Osteocyte (in vitro differentiated cells): ENCODE measurements around the gene ZBTB16. TPM values are rescaled to one million over a fixed set of nuclear protein-coding genes. Genes with fewer than 3 reads are reported as not detected.

Source experiments
- DNase-seq: peaks from one replicate; pipeline ENCODE4 v3.0.0; 2021; ENCODE audit warnings: mixed read lengths; ENCODE audit not compliant: unreplicated experiment; ENCODE audit errors: extremely low spot score
- H3K27ac Mint-ChIP-seq: one replicate; pipeline ENCODE4 v1.8.0; 2021; ENCODE audit warnings: mild to moderate bottlenecking, mixed read lengths; ENCODE audit not compliant: unreplicated experiment
- H3K27me3 Mint-ChIP-seq: one replicate; pipeline ENCODE4 v1.8.0; 2021; ENCODE audit warnings: mixed read lengths; ENCODE audit not compliant: unreplicated experiment
- H3K36me3 Mint-ChIP-seq: one replicate; pipeline ENCODE4 v1.8.0; 2021; ENCODE audit warnings: mixed read lengths; ENCODE audit not compliant: unreplicated experiment
- H3K4me1 Mint-ChIP-seq: one replicate; pipeline ENCODE4 v1.8.0; 2021; ENCODE audit warnings: mixed read lengths; ENCODE audit not compliant: unreplicated experiment
- H3K4me3 Mint-ChIP-seq: one replicate; pipeline ENCODE4 v1.8.0; 2021; ENCODE audit warnings: mild to moderate bottlenecking, moderate library complexity, mixed read lengths; ENCODE audit not compliant: unreplicated experiment
- H3K9me3 Mint-ChIP-seq: one replicate; pipeline ENCODE4 v1.8.0; 2021; ENCODE audit warnings: mixed read lengths; ENCODE audit not compliant: unreplicated experiment
- CTCF ChIP-seq: fragments of 200-600 bp; sonication (generic); IDR thresholded peaks from 2 replicates; pipeline ENCODE4 v1.5.0; 2021; ENCODE audit warnings: antibody characterized with exemption, mild to moderate bottlenecking, moderate library complexity
- total RNA-seq: library from RNA; stranded (reverse); gene quantifications from 2 replicates; pipeline ENCODE4 v1.2.1, GENCODE V29; 2021

Gene ZBTB16
- total RNA-seq, 1 donor from 2014 or later = 20.3 TPM

DNA sequence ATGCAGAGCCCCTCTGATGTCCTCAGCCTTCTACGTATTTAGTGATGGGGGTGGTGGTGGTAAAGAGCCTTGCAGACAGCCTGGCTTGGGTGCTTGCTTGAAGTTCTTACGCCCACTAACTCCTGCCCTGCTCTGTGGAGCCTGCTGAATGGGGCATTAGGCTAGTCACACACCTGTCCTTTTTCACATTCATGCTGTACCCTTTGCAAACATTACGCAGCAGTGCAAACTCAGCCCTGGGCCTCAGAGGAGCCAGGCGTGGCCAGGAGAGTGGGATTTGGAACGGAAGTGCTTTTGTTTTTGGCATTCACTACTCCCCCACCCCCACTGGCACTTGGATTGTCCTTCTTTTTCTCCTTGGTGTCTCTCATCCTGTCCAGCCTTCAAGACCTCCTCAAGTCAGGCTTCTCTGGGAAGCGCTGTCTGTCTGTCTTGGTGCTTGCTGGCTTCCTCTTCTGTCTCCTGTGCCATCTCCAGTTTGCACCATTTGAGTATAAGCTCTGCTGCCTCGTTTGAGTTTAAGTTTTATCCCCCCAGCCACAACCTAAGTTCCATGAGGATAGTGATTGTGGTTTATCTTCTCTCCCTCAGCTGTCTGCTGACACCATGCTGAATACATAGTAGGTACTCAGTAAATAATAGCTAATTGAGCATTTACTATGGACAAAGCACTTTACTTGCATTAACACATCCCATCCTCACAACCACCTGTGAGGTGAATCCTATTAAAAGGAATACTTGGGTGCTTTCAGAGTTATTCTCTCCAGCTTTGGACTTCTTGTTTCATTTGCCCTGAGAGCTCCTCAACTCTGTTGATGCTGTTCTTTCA lies 26.7 kb downstream of the ZBTB16 start:
- H3K36me3 Mint-ChIP-seq = peaks cover 14% of the 10 kb centered on the region
- no peak for TF ChIP-seq CTCF
- no peak overlapping the region for H3K4me3 Mint-ChIP-seq
- H3K27ac Mint-ChIP-seq = no peak overlapping the region
- no peaks in the 10 kb centered on the region for H3K9me3 Mint-ChIP-seq
- H3K4me1 Mint-ChIP-seq = peaks cover 26% of the 10 kb centered on the region
- no peak for DNase-seq
- peaks cover 11% of the 10 kb centered on the region for H3K27me3 Mint-ChIP-seq

DNA sequence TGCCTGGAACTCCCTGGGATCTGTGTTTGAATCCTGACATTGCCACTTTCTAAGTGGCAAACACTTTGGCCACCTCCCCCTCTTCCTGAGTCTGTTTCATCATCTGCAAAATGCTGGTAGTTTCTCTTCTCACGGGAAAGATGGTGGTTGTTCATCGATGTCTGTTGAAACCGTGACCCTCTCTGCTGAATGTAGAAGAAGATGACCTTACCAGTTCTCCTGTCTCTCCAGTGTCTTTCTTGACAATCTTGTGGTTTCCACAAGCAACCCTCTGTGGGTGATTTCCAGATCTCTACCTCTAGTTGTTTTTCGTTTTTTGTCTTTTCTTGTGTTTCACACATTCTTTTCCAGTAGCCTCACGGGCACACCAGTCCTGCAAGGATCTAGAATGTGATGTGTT lies 27.5 kb downstream of the ZBTB16 start:
- no peak for DNase-seq
- Mint-ChIP-seq H3K9me3 (no peaks in the 10 kb centered on the region), H3K27ac (no peak overlapping the region), H3K4me1 (peaks cover 23% of the 10 kb centered on the region), H3K36me3 (peaks cover 14% of the 10 kb centered on the region), H3K27me3 (peaks cover 11% of the 10 kb centered on the region), H3K4me3 (no peak overlapping the region)
- no peak for TF ChIP-seq CTCF

DNA sequence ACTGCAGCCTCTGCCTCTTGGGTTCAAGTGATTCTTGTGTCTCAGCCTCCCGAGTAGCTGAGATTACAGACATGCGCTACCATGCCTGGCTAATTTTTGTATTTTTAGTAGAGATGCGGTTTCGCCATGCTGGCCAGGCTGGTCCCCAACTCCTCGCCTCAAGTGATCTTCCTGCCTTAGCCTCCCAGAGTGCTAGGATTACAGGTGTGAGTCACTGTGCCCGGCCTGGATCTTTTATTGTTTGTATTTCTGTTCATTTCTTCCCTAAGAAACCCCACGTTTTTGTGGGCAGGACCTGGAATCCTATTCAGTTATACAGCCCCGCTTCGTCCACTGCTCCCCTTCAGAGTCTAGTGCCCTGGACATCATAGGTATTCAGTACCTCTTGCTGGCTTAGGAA lies 28.7 kb downstream of the ZBTB16 start:
- H3K4me1 Mint-ChIP-seq = peaks cover 20% of the 10 kb centered on the region
- no peak overlapping the region for H3K27ac Mint-ChIP-seq
- H3K36me3 Mint-ChIP-seq = peaks cover 14% of the 10 kb centered on the region
- no peak overlapping the region for H3K4me3 Mint-ChIP-seq
- TF ChIP-seq CTCF = no peak
- H3K27me3 Mint-ChIP-seq = peaks cover 10% of the 10 kb centered on the region
- H3K9me3 Mint-ChIP-seq = no peaks in the 10 kb centered on the region
- DNase-seq = no peak

DNA sequence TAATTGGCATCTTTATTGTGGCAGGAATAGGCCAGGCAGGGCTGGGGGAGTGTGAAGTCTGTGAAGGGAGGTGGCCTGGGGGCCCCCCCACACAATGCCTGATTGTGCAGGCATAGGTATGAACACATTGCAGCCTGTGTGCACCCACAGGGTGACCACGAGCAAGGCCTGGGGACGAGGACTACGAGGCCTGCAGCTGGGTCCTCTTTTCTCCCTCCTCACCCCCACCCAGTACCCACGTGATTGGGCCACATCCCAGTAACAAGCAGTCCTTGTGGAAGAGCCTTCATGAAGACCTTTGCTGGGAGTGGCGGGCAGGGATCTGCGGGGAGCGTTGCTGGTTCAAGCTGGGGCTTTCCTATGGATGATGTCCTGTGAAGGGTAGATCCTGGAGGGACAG lies 29.3 kb downstream of the ZBTB16 start:
- H3K9me3 Mint-ChIP-seq = no peaks in the 10 kb centered on the region
- H3K4me1 Mint-ChIP-seq = peaks cover 20% of the 10 kb centered on the region
- no peak overlapping the region for H3K27ac Mint-ChIP-seq
- peaks cover 7% of the 10 kb centered on the region for H3K27me3 Mint-ChIP-seq
- H3K36me3 Mint-ChIP-seq = peaks cover 14% of the 10 kb centered on the region
- no peak for DNase-seq
- no peak for TF ChIP-seq CTCF
- no peak overlapping the region for H3K4me3 Mint-ChIP-seq

DNA sequence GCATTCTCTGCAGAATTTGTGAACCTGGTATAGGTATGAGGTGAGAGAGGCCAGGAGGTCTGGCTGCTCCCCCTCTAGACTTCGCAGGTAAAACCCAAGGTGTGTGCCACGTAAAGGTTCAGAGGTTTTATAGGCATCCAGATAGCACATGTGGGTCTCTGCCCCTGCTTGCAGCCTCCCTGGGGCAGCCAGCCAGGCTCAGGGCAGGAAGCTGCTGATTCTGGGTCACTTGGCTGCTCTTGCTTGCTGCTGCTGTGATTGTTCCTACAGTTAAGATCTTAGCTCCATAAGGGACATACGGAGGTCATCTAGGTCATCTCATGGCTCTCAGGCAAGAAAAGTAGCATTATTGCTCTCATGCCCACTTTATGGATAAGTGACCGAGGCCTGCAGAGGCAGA lies 30.2 kb downstream of the ZBTB16 start:
- no peak overlapping the region for H3K27ac Mint-ChIP-seq
- H3K36me3 Mint-ChIP-seq = peaks cover 12% of the 10 kb centered on the region
- peaks cover 7% of the 10 kb centered on the region for H3K27me3 Mint-ChIP-seq
- no peak overlapping the region for H3K4me3 Mint-ChIP-seq
- TF ChIP-seq CTCF = no peak
- peaks cover 20% of the 10 kb centered on the region for H3K4me1 Mint-ChIP-seq
- H3K9me3 Mint-ChIP-seq = no peaks in the 10 kb centered on the region
- DNase-seq = no peak
